Tibial artery (tissue), 4 donors: ENCODE data around the gene PCDH15.

Source experiments
- DNase-seq, 2 donors: peaks; one replicate each; pipeline ENCODE4 v3.0.0-alpha.2; 2019
- H3K27ac ChIP-seq, 2 donors: fragments of 200-600 bp; sonication (generic) in 1 of 2; 1 replicate in 1 of 2; 2 replicates in 1 of 2; pipeline ENCODE4 v1.5.1; 2018 to 2019; ENCODE audit warnings: mild to moderate bottlenecking in 1 of 2
- H3K27me3 ChIP-seq, 2 donors: fragments of 200-600 bp; sonication (generic) in 1 of 2; one replicate each; pipeline versions ENCODE4 v1.5.1 to v1.6.0; 2016 to 2019
- H3K36me3 ChIP-seq, 3 donors: fragments of 200-600 bp; sonication (generic) in 2 of 3; one replicate each; pipeline ENCODE4 v1.5.1; 2016 to 2019; ENCODE audit warnings: mild to moderate bottlenecking in 2 of 3
- H3K4me1 ChIP-seq, 4 donors: fragments of 200-600 bp; sonication (generic) in 2 of 4; 1 replicate in 3 of 4; 2 replicates in 1 of 4; pipeline ENCODE4 v1.5.1; 2016 to 2019
- H3K4me3 ChIP-seq, 2 donors: fragments of 200-600 bp; sonication (generic) in 1 of 2; 1 replicate in 1 of 2; 2 replicates in 1 of 2; pipeline ENCODE4 v1.5.1; 2018 to 2019; ENCODE audit warnings: mild to moderate bottlenecking in 2 of 2
- H3K9me3 ChIP-seq, 3 donors: fragments of 200-600 bp; sonication (generic) in 1 of 3; one replicate each; pipeline ENCODE4 v1.5.1; 2016 to 2019
- intact Hi-C: fragments of 100-400 bp; cut with DNase I; formaldehyde crosslinking; loops from one replicate; pipeline ENCODE4 v1.15.0; 2023; ENCODE audit warnings: low total_unique reads
- TF ChIP-seq, protein P1 (sequence below), 2 experiments: fragments of 200-600 bp in 1 of 2; fragments of 450-650 bp in 1 of 2; IDR thresholded peaks; one replicate each; pipeline ENCODE4 v1.5.1; 2017 to 2019; ENCODE audit warnings: antibody characterized with exemption in 2 of 2, mild to moderate bottlenecking in 1 of 2, moderate library complexity in 1 of 2

PCDH15 gene

DNA sequence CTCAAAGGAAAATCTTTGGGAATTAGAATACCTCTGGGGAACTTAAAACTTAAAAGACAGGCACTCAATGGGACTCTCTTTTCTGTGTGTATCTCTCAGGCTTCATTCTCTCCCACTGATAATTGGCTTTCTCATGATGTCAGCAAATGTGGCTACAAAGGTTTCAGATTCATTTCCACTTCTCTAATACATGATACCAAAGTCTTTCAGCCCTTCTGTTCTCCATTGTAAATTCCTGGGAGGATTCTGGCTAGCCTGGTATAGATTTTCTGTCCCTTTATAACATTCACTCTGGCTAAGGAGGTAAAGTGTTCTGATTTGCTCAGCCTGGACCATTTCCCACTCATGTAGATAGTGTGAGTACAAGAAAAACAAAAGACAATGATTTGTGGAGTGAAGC, 606.2 kb downstream of the PCDH15 start:
- no peaks in the 10 kb centered on the region for H3K27me3 ChIP-seq
- no peak for DNase-seq
- TF ChIP-seq, protein P1, sequence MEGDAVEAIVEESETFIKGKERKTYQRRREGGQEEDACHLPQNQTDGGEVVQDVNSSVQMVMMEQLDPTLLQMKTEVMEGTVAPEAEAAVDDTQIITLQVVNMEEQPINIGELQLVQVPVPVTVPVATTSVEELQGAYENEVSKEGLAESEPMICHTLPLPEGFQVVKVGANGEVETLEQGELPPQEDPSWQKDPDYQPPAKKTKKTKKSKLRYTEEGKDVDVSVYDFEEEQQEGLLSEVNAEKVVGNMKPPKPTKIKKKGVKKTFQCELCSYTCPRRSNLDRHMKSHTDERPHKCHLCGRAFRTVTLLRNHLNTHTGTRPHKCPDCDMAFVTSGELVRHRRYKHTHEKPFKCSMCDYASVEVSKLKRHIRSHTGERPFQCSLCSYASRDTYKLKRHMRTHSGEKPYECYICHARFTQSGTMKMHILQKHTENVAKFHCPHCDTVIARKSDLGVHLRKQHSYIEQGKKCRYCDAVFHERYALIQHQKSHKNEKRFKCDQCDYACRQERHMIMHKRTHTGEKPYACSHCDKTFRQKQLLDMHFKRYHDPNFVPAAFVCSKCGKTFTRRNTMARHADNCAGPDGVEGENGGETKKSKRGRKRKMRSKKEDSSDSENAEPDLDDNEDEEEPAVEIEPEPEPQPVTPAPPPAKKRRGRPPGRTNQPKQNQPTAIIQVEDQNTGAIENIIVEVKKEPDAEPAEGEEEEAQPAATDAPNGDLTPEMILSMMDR (IDR thresholded peaks at IDR 0.05), result no peak
- H3K36me3 ChIP-seq, result no peaks in the 10 kb centered on the region
- H3K4me1 ChIP-seq, result no peaks in the 10 kb centered on the region
- H3K9me3 ChIP-seq, result no peaks in the 10 kb centered on the region
- no peak overlapping the region for H3K27ac ChIP-seq
- no peak overlapping the region for H3K4me3 ChIP-seq
- intact Hi-C loops, result no loop called here

DNA sequence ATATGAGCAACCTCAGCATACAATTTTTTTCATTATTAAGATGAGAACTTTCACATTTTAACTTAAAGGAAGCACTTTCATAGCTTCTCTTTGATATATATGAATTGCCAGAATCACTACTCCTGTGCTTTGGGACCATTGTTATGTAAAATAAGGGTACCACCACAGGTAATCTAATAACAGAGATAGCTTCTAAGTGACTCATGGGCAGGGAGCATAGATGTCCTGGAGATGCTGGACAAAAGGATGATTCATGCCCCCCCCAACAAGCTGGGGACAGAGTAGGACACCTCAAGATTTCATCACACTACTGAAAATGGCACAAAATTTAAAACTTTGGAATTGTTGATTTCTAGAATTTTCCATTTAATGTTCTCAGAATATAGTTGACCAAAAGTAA, 641.1 kb downstream of the PCDH15 start:
- Histone ChIP-seq H3K9me3 (no peaks in the 10 kb centered on the region), H3K36me3 (no peaks in the 10 kb centered on the region), H3K27me3 (no peaks in the 10 kb centered on the region), H3K27ac (no peak overlapping the region), H3K4me1 (no peaks in the 10 kb centered on the region), H3K4me3 (no peak overlapping the region)
- intact Hi-C loops, result no loop called here
- no peak for DNase-seq
- TF ChIP-seq, protein P1 (IDR thresholded peaks at IDR 0.05), result no peak

DNA sequence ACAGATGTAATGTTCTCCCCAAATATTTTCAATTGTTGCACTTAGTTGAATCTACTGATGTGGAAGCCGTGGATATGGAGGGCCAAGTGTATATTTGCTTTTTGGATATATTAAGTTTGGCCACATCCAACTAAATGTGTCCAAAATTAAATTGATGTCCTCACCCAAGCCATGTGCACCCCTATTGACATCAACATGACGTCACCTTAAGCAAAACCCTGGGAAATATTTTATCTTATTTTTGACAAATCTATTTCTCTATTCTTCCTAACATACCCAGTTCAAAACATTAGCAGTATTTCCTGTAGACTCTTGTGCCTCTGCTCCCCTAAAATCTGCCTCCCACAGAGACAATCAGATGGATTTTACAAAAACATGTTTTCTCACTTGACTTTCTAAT, 652.5 kb downstream of the PCDH15 start:
- no peak for DNase-seq
- H3K4me1 ChIP-seq, result no peaks in the 10 kb centered on the region
- TF ChIP-seq, protein P1 (IDR thresholded peaks at IDR 0.05), result no peak
- H3K36me3 ChIP-seq, result no peaks in the 10 kb centered on the region
- no peak overlapping the region for H3K4me3 ChIP-seq
- H3K27ac ChIP-seq, result no peak overlapping the region
- no peaks in the 10 kb centered on the region for H3K9me3 ChIP-seq
- intact Hi-C loops, result no loop called here
- no peaks in the 10 kb centered on the region for H3K27me3 ChIP-seq

DNA sequence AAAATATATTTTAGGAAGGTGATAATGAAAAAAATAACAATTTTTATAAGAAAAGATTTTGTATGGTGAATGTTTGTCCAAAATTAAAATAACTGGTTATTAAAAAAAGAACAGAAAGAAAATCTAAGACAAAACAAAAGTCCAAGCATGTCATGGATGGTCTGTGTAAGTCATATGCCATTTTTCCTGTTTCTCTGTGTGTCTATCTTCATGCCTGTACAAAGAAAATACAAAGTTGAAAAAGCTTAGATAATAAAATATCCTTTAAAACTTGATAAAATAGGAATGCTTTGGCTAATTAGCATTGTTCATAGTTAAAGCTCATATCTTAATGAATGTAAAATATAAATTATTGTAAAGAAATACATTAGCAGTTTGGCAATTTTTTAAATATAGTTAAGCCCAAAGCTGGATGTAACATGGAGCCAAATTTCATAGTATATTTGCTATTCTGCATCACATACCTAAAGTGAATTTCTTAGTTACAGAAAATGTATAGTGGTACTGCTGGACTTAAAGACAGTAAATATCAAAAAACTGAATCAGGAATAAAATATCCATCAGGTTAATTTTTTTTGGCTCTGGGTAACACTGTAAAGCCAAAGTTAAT, 661.1 kb downstream of the PCDH15 start:
- no peaks in the 10 kb centered on the region for H3K27me3 ChIP-seq
- no peak overlapping the region for H3K27ac ChIP-seq
- intact Hi-C loops, result no loop called here
- H3K4me3 ChIP-seq, result no peak overlapping the region
- no peaks in the 10 kb centered on the region for H3K36me3 ChIP-seq
- no peaks in the 10 kb centered on the region for H3K9me3 ChIP-seq
- no peaks in the 10 kb centered on the region for H3K4me1 ChIP-seq
- DNase-seq, result no peak
- TF ChIP-seq, protein P1 (IDR thresholded peaks at IDR 0.05), result no peak

DNA sequence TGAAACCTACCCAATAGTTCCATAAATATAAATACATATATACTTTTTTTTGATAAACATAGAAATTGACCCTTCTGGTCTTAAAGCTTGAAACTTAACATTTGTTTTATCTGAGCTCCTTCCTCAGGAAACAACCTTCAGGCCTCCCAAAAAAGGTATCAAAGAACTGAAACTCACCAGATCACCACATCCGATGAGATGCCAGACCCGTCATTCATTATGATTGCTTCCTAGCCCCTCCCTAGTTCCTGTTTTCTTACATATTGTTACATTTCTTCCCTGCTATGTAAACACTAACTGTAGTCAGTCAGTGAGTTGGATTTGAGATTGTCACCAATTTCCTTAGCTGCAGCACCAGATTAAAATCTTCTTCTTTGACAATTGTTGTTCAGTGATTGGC, 663.6 kb downstream of the PCDH15 start:
- DNase-seq, result no peak
- intact Hi-C loops, result no loop called here
- no peak overlapping the region for H3K4me3 ChIP-seq
- H3K27ac ChIP-seq, result no peak overlapping the region
- TF ChIP-seq, protein P1 (IDR thresholded peaks at IDR 0.05), result no peak
- no peaks in the 10 kb centered on the region for H3K36me3 ChIP-seq
- H3K4me1 ChIP-seq, result no peaks in the 10 kb centered on the region
- H3K27me3 ChIP-seq, result no peaks in the 10 kb centered on the region
- H3K9me3 ChIP-seq, result no peaks in the 10 kb centered on the region

DNA sequence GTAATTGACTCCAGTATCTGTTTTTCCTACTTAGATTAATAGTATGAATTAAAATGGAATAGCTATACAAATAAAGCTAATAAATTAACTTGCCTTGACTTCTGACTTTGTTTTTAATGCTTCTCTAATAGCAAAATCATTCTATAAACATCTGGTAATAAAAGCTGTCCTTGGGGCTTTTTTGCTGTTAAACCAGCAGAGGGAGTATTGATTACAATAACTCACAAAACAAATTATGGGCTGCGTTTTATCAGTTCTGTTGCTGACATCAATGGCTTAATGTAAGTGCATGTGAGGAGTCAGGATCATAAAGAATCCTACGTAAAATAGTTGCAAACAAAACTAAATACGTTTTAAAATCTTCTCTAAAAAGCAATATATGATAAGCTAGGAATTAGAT, 667.8 kb downstream of the PCDH15 start:
- intact Hi-C loops, result no loop called here
- no peak for DNase-seq
- TF ChIP-seq, protein P1 (IDR thresholded peaks at IDR 0.05), result no peak
- no peaks in the 10 kb centered on the region for H3K4me1 ChIP-seq
- H3K36me3 ChIP-seq, result no peaks in the 10 kb centered on the region
- H3K9me3 ChIP-seq, result no peaks in the 10 kb centered on the region
- H3K27me3 ChIP-seq, result no peaks in the 10 kb centered on the region
- H3K27ac ChIP-seq, result no peak overlapping the region
- H3K4me3 ChIP-seq, result no peak overlapping the region
